ENCODE data around the gene P2RY13.

The P2RY13 gene

DNA sequence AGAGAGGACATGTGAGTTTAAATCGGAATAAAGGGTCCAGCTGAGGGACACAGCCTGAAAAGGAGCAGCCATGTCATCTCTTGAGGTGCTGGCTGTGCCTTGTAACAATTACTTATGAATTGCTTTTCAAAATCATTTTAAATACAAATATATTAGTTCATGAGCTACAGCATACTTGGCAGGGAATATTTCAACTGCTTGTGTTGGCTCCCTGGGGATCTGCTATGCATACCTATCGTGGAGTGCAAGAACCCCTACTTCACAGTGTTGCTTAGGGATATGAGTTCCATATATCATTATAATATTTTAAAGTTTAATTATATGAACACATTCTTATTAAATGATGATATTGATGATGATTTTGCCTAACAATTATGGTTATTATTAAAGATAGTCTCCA lies 31.9 kb downstream of the P2RY13 start:
- Mint-ChIP-seq H3K9me3 (no peaks in the 10 kb centered on the region), H3K27ac (no peak overlapping the region), H3K4me3 (no peak overlapping the region), H3K36me3 (no peaks in the 10 kb centered on the region), H3K27me3 (peaks cover 23% of the 10 kb centered on the region), H3K4me1 (no peaks in the 10 kb centered on the region)
- DNase-seq: no peak
- CTCF ChIA-PET: no interaction called here

DNA sequence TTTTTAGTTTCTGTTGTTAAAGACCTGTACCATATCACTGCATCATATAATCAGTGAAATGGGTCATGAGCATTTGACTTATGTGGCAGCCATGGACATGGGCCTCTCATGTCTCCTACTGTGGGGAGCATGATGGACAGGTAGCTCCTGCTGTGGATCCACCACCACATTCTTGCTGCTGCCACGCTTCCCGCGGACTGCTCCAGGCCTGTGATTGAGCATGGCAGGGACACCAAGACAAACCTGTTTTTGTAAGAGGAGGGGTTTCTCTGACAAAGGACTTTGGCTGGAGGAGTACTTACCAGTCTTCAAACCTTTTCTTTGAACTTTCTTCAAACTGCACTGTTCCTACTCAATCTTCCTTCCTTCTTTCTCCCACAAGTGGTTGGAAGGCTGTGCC lies 33.1 kb downstream of the P2RY13 start:
- Mint-ChIP-seq H3K4me1 (no peaks in the 10 kb centered on the region), H3K27me3 (peaks cover 24% of the 10 kb centered on the region), H3K36me3 (no peaks in the 10 kb centered on the region), H3K27ac (no peak overlapping the region), H3K4me3 (no peak overlapping the region), H3K9me3 (no peaks in the 10 kb centered on the region)
- DNase-seq: no peak
- CTCF ChIA-PET: no interaction called here

DNA sequence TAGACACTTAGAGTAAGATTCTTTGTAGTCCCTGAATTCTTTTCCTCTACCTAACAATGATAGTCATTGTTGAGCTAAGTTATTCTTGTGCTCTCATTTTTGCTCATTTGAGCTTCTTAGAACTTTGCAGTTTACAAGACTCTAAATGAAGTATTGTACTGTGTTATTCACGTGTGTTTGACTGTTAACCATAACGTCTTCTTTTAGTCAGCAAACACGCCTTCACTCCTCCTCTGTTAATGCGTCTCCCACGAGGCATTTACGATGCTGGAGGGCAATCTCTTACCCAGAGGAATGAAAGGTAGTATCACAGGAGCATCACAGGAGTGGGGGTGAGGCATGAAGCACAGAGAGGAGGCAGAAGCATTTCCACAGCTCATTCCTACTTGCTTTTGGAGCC lies 36.2 kb downstream of the P2RY13 start:
- H3K36me3 Mint-ChIP-seq: no peaks in the 10 kb centered on the region
- peaks cover 16% of the 10 kb centered on the region for H3K27me3 Mint-ChIP-seq
- no peaks in the 10 kb centered on the region for H3K9me3 Mint-ChIP-seq
- no peak overlapping the region for H3K27ac Mint-ChIP-seq
- CTCF ChIA-PET: interaction anchor here (0.7 kb wide), 1 partner anchor 125 kb away, joined by 3 read pairs; no protein-coding TSS in a partner anchor
- H3K4me3 Mint-ChIP-seq: no peak overlapping the region
- no peaks in the 10 kb centered on the region for H3K4me1 Mint-ChIP-seq
- no peak for DNase-seq

DNA sequence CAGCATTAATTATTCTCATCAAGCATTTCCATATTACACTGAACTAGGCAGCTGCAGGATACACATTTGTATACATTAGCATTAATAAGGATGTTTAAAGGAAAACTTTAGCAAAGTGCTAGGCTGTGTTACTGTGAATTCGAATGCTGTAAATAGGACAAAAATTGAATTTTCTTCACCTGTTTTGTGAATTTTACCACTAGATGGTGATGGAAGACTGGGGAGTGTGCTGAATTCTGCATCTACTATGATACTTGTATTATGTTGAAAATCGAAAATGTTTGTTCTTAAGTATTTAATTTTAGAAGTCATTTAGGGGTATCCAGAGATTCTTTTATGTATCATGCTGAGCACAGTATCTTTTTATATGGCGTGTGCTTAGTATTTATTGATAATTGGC lies 38.7 kb downstream of the P2RY13 start:
- Mint-ChIP-seq H3K27ac (no peak overlapping the region), H3K4me1 (peaks cover 2% of the 10 kb centered on the region), H3K9me3 (no peaks in the 10 kb centered on the region), H3K4me3 (no peak overlapping the region), H3K27me3 (peaks cover 10% of the 10 kb centered on the region), H3K36me3 (no peaks in the 10 kb centered on the region)
- CTCF ChIA-PET: interaction anchor here (1.5 kb wide), 1 partner anchor 128 kb away, joined by 4 read pairs; no protein-coding TSS in a partner anchor
- no peak for DNase-seq

DNA sequence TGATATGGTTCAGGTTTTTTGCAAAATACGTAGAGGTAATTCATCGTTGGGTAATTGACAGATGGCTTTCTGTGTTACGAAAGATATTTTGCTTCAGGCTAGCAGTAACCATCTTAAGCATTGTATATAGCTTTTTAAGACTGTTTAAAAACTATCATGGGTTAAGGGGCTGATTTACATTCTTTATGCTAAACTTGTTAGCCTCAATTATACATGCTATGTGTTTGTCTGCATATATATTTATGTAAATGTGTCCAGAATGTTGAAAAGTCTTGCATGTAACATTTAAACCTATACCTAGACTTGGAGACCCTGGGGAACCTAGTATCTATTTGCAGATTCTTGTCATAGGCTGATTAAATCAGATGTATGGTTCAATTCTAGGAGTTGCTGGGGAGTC lies 39.9 kb downstream of the P2RY13 start:
- peaks cover 3% of the 10 kb centered on the region for H3K27me3 Mint-ChIP-seq
- CTCF ChIA-PET: interaction anchor here (1.0 to 1.3 kb wide), 3 partner anchors 9 to 121 kb away, joined by 3 to 5 read pairs (median 4); no protein-coding TSS in a partner anchor
- H3K9me3 Mint-ChIP-seq: no peaks in the 10 kb centered on the region
- no peak overlapping the region for H3K27ac Mint-ChIP-seq
- no peak overlapping the region for H3K4me3 Mint-ChIP-seq
- peaks cover 8% of the 10 kb centered on the region for H3K4me1 Mint-ChIP-seq
- no peaks in the 10 kb centered on the region for H3K36me3 Mint-ChIP-seq
- DNase-seq: no peak

DNA sequence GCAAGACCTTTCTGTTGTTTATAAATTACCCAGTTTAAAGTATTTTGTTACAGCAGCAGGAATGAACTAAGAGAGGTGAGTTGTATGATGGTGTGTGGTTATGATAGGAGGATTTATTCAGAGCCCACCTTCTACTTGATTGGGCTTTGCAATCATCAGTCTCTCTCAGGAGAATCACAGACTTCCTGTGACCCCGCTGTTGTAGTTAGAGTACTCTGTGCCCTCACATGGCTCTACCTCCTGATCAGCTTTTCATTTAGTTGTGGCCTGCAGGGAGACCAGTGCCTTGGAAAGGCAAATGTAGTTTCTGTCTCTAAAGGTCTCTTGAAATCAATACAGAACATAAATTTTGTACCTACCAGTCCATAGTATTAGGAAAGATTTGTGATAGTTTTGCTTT lies 43.4 kb downstream of the P2RY13 start:
- no peaks in the 10 kb centered on the region for H3K9me3 Mint-ChIP-seq
- DNase-seq: no peak
- no peaks in the 10 kb centered on the region for H3K36me3 Mint-ChIP-seq
- H3K27ac Mint-ChIP-seq: no peak overlapping the region
- no peaks in the 10 kb centered on the region for H3K27me3 Mint-ChIP-seq
- no peak overlapping the region for H3K4me3 Mint-ChIP-seq
- CTCF ChIA-PET: interaction anchor here (0.8 to 2.0 kb wide), 6 partner anchors 19 to 552 kb away, joined by 3 to 9 read pairs (median 4); no protein-coding TSS in a partner anchor
- H3K4me1 Mint-ChIP-seq: peaks cover 31% of the 10 kb centered on the region

DNA sequence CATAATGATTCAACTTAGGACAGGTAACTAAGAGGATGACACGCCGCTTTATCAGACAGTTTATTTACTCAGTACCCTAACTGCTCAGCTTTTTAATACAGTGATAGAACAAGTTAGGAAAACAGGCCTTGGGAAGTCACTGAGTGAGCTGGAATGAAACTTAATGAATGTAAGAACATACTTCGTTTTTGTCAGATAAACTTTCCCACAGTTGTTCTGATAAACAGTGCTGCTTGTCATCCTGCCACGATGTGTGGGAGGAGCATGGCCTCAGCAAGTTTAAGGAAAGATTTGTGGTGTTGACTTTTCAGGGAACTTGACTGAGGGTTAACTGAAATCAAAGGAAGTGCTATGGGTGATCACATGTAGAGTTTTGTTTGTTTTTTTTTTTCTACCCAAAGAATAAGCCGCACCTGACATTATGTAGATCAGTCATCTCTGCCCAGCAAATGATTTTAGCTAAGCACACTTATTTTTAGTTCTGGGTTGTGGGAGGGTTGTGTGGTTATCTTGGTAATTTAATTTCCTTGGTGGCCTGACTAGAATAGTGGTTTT lies 45.4 kb downstream of the P2RY13 start:
- no peak overlapping the region for H3K4me3 Mint-ChIP-seq

DNA sequence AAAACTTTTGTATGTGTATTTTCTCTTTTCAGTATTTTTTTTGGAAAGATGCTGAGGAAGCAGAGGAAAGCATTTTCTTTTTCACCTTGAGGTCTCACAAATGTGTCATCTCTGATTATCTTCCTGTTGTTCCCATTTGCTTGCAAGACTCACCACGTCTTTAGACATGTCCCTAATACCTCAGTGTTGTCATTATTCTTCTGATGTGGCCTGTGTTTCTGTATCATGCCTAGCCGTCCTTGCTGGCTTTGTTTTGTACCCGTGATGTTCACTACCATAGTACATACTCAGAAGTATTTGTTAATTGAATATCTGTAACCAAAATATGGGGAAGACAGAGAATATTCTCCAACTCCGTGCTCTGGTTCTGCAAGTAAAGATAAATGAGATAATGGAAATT lies 46.0 kb downstream of the P2RY13 start:
- no peak overlapping the region for H3K4me3 Mint-ChIP-seq
- no peaks in the 10 kb centered on the region for H3K36me3 Mint-ChIP-seq
- H3K27me3 Mint-ChIP-seq: no peaks in the 10 kb centered on the region
- no peak for DNase-seq
- H3K4me1 Mint-ChIP-seq: peaks cover 46% of the 10 kb centered on the region
- peak overlapping the region; percentile 72 for H3K27ac Mint-ChIP-seq
- H3K9me3 Mint-ChIP-seq: no peaks in the 10 kb centered on the region
- CTCF ChIA-PET: interaction anchor here (1.0 to 2.2 kb wide), 5 partner anchors 15 to 114 kb away, joined by 3 to 29 read pairs (median 6); no protein-coding TSS in a partner anchor

More for the DNA sequence above, 45.4 kb downstream of the P2RY13 start:
- peaks cover 40% of the 10 kb centered on the region for H3K4me1 Mint-ChIP-seq
- no peaks in the 10 kb centered on the region for H3K36me3 Mint-ChIP-seq
- H3K9me3 Mint-ChIP-seq: no peaks in the 10 kb centered on the region
- DNase-seq: peak; percentile 31
- H3K27me3 Mint-ChIP-seq: no peaks in the 10 kb centered on the region
- CTCF ChIA-PET: interaction anchor here (0.7 to 2.2 kb wide), 10 partner anchors 15 to 138 kb away, joined by 3 to 29 read pairs (median 4); no protein-coding TSS in a partner anchor
- H3K27ac Mint-ChIP-seq: peak overlapping the region; percentile 78

DNA sequence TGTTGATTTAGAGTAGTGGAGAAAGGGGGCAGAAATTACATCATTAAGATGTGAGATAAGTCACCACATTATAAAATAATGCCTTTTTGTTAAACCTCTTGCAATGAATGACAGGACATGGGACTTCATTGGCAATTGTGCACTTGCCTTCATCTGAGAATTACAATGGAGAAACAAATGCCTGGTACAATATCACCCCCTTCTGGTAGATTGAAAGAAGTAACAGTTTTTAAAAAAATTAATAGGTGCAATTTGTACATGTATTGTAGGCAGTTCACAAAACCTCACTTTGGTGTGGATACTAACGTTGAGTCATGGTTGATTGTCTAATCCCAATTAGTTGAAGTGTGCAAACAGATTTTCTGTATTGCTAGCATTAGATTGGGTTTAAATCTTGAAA lies 46.4 kb downstream of the P2RY13 start:
- no peak overlapping the region for H3K4me3 Mint-ChIP-seq
- H3K27ac Mint-ChIP-seq: peak overlapping the region; percentile 72
- H3K36me3 Mint-ChIP-seq: no peaks in the 10 kb centered on the region
- H3K27me3 Mint-ChIP-seq: no peaks in the 10 kb centered on the region
- H3K4me1 Mint-ChIP-seq: peaks cover 51% of the 10 kb centered on the region
- CTCF ChIA-PET: interaction anchor here (0.8 to 8.3 kb wide), 13 partner anchors 14 to 556 kb away, joined by 3 to 201 read pairs (median 4); no protein-coding TSS in a partner anchor
- no peak for DNase-seq
- no peaks in the 10 kb centered on the region for H3K9me3 Mint-ChIP-seq

DNA sequence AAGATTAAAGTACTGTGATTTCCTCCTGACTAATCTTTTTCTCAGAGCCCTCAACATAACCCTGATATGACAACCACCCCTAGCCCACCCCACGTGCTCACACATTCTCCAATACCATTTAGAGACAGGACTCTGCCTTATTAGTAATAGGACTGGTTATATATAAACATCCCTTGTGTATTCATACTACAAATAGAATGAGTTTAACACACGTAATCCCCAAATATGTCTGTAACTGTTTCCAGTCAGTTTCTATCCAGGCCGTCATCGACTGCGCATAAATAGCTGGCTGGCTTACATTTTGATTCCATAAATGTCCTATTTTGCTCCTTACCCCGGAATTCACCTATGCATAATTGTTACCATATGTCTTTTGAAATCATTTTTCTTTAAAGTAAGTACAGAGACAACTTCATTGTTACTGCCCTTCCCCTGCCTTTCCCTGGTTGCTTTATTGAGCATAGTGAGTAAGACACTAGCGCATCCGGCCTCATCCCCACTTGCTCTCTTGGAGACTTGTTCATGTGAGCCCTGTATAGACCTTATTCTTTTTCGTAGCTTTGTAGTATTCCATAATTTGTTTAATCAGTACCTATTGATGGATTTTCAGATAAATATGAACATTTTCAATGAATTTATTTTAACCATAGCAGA lies 47.6 kb downstream of the P2RY13 start:
- no peak overlapping the region for H3K27ac Mint-ChIP-seq

DNA sequence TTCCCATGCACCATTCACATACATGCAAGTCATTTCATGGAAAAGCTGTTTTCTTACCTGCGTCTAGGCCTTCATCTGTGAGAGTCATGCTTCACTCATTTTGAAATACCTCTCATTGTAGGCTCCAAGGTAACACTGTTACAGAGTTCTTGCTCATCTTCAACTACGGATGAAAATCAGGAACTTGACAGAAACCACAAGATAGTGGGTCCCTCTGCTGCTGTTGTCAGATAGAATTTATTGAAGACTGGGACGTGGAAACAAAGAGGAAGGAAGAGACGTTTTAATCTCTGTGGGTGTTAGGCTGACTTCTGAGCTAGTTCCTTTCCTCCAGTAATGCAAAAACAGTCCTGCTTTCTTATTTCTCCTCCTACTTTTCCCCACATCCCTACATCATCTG lies 51.1 kb downstream of the P2RY13 start, which contains the start of gene P2RY14:
Gene P2RY14 (minus strand): TSS at position 313 of the 400 bp plus-strand sequence. CDS start 64,226 bp downstream, outside the sequence.
- no peak for DNase-seq
- peak within 1 kb of the TSS; percentile 32 for H3K4me3 Mint-ChIP-seq
- no peaks in the 10 kb centered on the region for H3K36me3 Mint-ChIP-seq
- H3K4me1 Mint-ChIP-seq: peaks cover 58% of the 10 kb centered on the region
- peak within 1 kb of the TSS; percentile 56 for H3K27ac Mint-ChIP-seq
- no peaks in the 10 kb centered on the region for H3K9me3 Mint-ChIP-seq
- CTCF ChIA-PET: interaction anchor here (0.7 to 8.3 kb wide), 11 partner anchors 10 to 490 kb away, joined by 3 to 201 read pairs (median 5); no protein-coding TSS in a partner anchor
- no peaks in the 10 kb centered on the region for H3K27me3 Mint-ChIP-seq

More for the DNA sequence above, 47.6 kb downstream of the P2RY13 start:
- CTCF ChIA-PET: interaction anchor here (0.8 to 8.3 kb wide), 16 partner anchors 13 to 557 kb away, joined by 3 to 201 read pairs (median 4); no protein-coding TSS in a partner anchor
- H3K4me3 Mint-ChIP-seq: no peak overlapping the region
- no peaks in the 10 kb centered on the region for H3K27me3 Mint-ChIP-seq
- H3K36me3 Mint-ChIP-seq: no peaks in the 10 kb centered on the region
- no peak for DNase-seq
- no peaks in the 10 kb centered on the region for H3K9me3 Mint-ChIP-seq
- H3K4me1 Mint-ChIP-seq: peaks cover 57% of the 10 kb centered on the region

DNA sequence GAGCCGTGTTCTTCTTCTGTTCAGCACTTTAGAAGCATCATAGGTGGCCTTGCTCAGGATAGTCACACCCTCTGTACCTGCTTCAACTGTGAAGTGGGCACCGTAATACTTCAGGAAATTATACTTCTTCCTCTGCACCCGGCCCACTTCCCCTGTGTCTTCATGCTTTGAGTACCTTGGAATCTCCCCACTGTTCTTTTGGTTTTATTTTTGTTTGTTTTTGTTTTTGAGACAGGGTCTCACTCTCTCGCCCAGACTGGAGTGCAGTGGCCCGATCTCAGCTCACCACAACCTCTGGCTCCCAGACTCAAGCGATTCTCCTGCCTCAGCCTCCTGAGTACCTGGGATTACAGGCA lies 52.7 kb downstream of the P2RY13 start:
- CTCF ChIA-PET: interaction anchor here (0.6 to 8.3 kb wide), 4 partner anchors 20 to 107 kb away, joined by 3 to 167 read pairs (median 4); no protein-coding TSS in a partner anchor
- peak overlapping the region; percentile 25 for H3K4me3 Mint-ChIP-seq
- H3K27me3 Mint-ChIP-seq: no peaks in the 10 kb centered on the region
- no peaks in the 10 kb centered on the region for H3K36me3 Mint-ChIP-seq
- DNase-seq: peak; percentile 47
- peaks cover 48% of the 10 kb centered on the region for H3K4me1 Mint-ChIP-seq
- no peaks in the 10 kb centered on the region for H3K9me3 Mint-ChIP-seq
- H3K27ac Mint-ChIP-seq: peak overlapping the region; percentile 86
